Panc1 (cell line): ENCODE measurements around the gene BNIP3.

Experiments
- CTCF ChIP-seq: fragments of 450-650 bp; IDR thresholded peaks from 2 replicates; pipeline ENCODE4 v1.5.1; 2017; ENCODE audit warnings: mild to moderate bottlenecking
- POLR2AphosphoS5 ChIP-seq: IDR thresholded peaks from 2 replicates; pipeline ENCODE4 v1.6.1; 2012; ENCODE audit warnings: mild to moderate bottlenecking, low read depth, low read length, moderate library complexity
- REST ChIP-seq, 2 experiments: IDR thresholded peaks; 2 replicates each; pipeline ENCODE4 v1.6.1; 2011 to 2012; ENCODE audit warnings: low read depth in 2 of 2, control low read depth in 1 of 2, low read length in 1 of 2, mild to moderate bottlenecking in 1 of 2, moderate library complexity in 1 of 2; ENCODE audit not compliant: insufficient read depth in 1 of 2
- SIN3A ChIP-seq: IDR thresholded peaks from 2 replicates; pipeline ENCODE4 v1.6.1; 2012; ENCODE audit warnings: low read depth, mild to moderate bottlenecking, low read length, moderate library complexity, borderline replicate concordance; ENCODE audit not compliant: insufficient read depth
- TCF7L2 ChIP-seq: IDR thresholded peaks from 2 replicates; pipeline ENCODE4 v1.6.1; 2011; ENCODE audit warnings: mild to moderate bottlenecking, low read depth, low read length, inconsistent platforms

GRCh38 chr10:131946321-131946751 lies 35.4 kb downstream of the BNIP3 start:
- no peak for TF ChIP-seq SIN3A
- no peak for TF ChIP-seq CTCF
- no peak for TF ChIP-seq TCF7L2
- TF ChIP-seq REST (IDR thresholded peaks at IDR 0.05; ENCODE audit: insufficient read depth in 1 of 2, low read depth in 2 of 2, low read length in 1 of 2), result no peak
- no peak for TF ChIP-seq POLR2AphosphoS5
